ENCODE results near the gene FLNC.

FLNC gene

DNA sequence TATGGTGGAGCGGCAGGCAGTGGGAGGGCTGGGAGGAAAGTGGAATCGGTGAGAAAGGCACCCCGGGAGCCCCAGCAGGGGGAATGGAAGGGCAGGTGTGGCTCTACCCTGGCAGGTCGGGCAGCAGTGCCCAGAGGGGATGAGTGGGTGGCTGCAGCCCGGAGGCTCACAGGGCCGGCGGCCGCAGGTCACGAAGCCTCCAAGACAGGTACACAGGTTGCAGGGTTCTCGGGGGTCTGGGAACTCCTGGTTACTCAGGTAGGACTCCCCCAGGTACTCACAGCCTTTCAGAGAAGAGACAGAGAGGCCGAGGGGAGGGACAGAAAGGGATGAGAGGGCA lies 58.5 kb downstream of the FLNC start:
- in situ Hi-C loops (cut with HindIII; ENCODE audit: low sequenced_read_pairs): no loop called here

DNA sequence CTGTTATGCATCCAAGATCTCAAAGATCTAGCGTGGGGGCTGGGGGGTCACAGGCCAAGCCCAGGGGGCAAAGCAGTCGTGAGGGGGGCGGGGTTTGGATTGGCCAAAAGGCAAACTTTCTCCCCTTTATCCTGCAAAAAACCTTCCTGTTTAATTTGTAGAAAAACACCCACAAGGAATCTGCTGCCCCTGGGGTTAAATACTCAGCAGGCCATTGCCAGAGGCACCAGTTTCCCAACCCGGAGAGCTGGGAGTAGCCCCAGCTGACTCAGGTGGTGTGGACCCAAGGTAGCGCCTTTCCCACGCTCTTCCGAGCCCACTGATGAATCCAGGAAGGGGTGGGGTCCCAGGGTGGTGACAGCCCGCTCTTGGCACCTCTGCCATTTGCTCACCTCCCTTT lies 58.9 kb downstream of the FLNC start:
- in situ Hi-C loops (cut with HindIII; ENCODE audit: low sequenced_read_pairs): no loop called here

DNA sequence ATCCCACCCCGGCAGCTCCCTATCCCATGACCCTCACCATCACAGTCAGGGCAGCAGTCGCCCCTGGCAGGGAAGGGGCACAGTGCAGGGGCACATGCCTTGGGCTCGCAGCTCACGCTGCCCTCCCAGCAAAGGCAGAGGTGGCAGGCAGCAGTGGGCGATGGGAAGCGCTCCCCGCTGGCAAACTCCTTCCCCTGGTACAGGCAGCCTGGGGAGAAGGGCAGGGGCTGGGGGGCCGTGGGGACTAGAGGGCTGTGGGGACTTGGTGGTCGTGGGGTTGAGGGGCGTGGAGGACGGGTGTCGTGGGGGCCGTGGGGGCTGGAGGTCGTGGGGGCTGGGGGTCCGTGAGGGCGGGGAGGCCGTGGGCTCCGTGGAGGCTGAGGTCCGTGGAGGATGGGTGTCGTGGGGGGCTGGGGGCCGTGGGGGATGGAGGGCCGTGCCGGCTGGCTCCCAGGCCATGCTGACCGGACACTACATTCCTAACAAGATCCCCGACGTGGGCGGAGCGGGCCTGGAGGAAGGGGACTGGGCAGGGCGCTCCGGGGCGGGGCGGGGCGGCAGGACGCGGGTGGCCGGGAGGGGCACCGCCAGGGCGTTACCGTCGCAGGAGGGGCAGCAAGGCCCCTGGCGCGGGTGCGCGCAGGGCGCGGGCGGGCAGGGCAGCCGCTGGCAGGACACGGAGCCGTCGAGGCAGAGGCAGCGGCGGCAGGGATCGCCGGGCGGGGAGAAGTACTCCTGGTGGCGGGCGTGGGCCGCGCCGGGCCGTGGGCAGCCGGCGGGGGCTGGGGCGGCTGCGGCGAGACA lies 60.3 kb downstream of the FLNC start:
- in situ Hi-C loops (cut with HindIII; ENCODE audit: low sequenced_read_pairs): no loop called here

DNA sequence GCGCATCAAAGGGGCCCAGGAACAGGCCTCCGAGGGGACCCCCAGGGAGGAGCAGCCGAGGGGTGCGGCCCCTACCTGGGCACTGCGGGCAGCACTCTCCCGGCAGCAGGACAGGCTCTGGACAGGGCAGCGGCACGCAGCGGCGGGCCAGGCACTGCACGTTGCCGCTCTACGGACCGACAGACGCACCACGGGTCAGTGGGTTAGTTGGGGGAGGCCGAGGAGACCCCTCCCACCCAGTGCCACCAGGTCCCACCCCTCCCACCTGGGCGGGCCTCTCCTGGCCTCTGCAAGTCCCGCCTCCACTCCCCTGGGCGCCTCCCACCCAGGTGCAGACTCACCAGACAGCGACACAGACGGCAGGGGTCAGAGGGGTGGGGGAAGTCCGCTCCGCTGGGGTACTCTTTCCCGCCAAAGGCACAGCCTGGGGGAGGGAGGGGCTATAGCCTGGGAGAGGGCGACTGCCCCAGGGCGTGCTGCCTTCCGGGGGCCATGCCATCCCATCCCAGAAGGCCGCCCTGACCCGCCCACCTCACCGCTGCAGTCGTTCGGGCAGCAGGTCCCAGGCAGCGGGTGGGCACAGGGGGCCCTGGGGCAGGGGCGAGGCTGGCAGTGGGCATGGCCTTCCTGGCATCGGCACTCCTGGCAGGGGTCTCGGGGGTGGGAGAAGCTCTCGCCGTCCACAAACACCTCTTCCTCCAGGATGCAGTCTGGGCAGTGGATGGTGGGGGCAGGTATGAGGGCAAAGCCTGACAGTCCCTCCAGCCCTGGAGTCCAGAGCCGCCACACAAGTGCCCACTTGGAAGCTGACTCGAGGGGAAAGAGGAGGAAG lies 61.1 kb downstream of the FLNC start:
- in situ Hi-C loops (cut with HindIII; ENCODE audit: low sequenced_read_pairs): no loop called here

DNA sequence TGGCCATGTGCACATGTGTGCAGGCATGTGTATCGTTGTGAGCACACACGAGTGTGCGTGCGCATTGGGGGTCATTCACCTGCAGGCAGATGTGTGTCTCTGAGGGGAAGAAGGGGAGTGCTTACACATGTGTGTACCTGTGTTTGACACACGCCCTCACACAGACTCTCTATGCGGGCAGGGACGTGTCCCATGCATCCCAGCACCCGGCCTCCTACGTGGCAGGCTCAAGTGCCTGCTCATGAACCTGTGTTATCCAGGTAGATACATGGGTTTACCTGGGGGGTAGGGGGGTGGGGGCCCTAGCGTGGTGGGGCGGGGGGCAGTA lies 61.7 kb downstream of the FLNC start:
- in situ Hi-C loops (cut with HindIII; ENCODE audit: low sequenced_read_pairs): no loop called here

DNA sequence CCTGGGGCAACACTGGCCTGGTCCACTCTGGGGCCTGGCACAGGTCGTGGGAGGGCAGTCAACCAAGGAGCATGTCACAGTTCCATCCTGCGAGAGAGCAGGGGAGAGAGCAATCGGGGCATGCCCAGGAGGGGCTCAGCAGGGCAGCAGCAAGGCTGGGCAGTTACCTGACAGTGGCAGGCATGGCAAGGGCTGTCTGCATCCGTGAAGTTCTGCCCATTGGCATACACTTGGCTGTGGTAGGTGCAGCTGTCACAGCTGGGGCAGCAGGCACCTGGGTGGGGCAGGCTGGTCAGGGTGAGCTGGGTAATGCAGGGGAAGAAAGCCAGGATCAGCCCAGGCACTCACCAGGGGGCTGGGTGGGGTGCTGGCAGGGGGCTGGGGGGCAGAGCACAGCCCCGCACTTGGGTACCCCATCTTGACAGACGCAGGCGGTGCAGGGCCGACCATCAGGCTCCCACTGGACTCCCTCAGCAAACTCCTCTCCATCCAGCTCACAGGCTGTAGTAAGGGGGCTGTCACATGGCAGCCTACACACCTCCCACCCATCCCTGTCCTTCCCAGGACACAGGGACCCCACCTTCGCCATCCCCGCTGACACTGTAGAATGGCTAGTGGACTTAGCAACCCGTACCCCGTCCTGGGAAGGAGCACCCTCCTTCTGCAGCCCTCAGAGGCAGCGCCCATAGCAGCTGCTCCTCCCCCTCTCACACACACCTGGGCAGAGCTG lies 62.5 kb downstream of the FLNC start:
- in situ Hi-C loops (cut with HindIII; ENCODE audit: low sequenced_read_pairs): no loop called here

DNA sequence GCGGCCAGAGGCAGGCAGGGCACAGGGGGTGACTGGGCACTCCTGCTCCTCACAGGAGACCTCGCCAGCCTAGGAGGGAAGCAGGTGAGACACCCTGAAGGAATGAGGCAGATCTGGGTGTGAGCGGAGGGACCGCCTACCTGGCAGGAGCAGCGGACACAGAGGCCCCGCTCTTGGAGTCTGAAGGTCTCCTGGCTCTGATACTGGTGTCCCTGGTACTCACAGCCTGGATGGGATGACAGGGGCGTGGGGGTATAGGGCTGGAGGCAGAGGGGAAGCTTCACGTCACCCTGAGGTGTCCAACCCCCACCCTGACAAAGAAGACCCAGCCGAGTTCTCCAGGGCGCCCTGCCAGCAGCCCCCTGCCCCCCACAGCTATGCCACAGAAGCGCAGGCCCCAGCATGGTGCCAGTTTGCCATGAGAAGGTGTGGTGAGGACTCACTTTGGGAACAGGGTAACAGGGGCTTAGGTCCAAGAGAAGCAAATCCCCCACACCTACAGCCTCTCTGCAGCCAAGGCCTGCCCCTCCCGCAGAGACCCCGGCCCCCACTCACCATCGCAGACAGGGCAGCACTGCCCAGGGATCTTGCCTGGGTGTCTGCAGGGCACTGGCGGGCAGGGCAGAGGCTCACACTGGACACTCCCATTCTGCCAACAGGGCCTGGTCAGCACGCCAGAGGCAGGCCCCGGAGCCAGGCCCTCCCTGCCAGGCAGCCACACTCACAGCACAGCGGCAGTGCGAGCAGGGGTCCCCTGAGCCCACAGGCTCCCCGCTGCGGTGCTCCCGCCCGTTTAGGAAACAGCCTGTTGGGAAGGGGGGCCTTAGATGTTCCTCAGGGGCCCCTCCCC lies 63.3 kb downstream of the FLNC start:
- in situ Hi-C loops (cut with HindIII; ENCODE audit: low sequenced_read_pairs): no loop called here

DNA sequence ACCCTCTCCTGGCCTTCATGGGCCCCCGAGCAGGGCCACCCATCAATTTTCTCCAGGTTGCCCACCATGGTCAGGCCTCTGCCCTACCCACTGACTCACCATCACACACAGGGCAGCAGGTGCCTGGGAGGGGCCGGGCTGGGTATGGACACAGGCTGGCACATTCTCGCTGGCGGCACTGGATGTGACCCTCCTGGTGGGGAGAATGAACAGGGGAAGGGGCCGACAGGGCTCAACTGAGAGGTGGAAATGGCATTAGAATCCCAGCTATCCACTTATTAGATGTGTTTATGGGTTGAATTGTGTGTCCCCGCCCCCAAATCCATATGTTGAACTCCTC lies 63.9 kb downstream of the FLNC start:
- in situ Hi-C loops (cut with HindIII; ENCODE audit: low sequenced_read_pairs): no loop called here

DNA sequence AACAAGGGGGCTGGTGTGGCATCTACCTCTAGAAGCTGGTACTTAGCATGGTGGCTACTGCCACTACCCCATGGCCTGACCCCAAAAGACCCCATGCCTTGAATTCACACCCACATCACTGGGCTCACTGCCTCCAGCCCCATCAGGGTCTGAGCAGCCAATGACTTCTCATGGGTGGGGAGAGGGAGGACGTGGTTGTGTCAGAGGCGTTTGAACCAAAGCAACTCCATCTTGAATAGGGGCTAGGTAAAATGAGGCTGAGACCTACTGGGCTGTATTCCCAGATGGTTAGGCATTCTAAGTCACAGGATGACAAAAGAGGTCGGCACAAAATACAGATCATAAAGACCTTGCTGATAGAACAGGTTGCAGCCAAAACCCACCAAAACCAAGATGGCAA lies 65.1 kb downstream of the FLNC start:
- in situ Hi-C loops (cut with HindIII; ENCODE audit: low sequenced_read_pairs): no loop called here

DNA sequence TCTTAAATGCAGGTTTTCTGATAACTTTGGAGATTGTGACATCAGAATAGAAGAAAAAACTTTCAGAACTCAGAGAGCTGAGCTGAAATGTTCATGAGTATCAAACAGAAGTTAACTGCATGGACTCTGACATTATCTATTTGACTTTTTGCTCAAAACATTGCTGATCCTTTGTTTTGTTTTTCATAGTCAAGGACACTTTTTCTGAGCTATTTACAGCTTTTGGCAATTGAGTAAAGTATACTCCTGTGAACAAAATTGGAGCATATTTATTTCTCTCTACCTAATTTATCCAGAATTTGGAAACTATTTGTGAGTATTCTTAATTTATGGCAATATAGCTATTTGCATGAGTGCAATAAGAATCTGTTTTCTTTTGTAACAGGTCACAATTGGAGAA lies 69.2 kb downstream of the FLNC start:
- in situ Hi-C loops (cut with HindIII; ENCODE audit: low sequenced_read_pairs): no loop called here

DNA sequence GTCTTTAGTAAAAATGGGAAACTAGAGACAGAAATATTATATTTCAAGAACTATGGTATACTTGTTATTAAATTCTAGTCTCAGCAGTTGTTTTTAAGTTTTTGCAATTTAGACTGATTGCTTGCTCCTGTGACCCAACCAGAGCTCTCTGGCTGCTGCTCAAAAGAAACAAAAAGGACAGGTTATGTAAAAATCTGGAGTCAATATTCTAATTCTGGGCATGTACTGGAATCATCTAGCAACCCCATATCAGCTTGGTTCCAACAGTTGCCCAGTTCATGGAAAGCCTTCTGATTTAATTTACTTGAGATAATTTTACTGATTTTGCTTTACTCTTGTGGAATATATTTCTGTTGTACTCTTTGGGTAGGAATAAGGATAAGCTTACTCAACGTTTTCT lies 70.0 kb downstream of the FLNC start:
- in situ Hi-C loops (cut with HindIII; ENCODE audit: low sequenced_read_pairs): no loop called here

DNA sequence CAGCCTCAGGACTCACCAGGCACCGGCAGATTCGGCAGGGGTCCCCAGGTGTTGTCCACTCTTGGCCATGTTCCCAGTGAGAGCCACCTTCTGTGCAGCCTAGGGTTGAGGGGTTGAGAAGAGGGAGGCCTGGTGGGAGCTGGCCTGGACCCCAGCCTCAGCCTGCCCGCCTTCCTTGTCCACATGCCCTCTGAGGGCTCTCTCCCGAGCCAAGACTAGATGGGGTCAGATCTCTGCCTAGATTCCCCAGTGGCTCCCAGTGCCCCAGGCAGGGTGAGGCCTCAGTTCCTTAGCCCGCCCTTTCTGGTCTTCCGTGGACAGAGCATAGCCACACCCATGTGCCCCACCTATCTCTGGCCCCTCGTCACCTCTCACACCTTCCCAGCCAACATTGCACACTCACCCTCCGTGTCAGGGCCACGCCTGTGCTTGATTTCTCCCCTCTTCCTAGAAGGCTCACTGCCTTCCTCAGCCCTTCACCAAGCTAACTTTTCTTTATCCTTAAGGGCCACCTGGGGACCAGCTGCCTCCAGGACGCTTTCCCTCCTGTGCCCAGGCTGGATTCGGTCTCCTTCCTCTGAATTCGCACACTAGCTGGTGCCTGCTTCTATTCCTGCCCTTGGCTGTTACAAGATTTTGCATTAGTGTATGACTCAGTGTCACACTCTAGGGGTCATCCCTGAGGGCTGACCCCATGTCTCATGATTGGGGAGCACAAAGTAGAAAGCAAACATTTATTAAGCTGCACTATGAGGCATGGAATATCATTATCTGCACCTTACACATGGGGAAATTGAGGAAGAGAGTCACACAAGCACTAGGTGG lies 72.8 kb downstream of the FLNC start:
- in situ Hi-C loops (cut with HindIII; ENCODE audit: low sequenced_read_pairs): no loop called here

DNA sequence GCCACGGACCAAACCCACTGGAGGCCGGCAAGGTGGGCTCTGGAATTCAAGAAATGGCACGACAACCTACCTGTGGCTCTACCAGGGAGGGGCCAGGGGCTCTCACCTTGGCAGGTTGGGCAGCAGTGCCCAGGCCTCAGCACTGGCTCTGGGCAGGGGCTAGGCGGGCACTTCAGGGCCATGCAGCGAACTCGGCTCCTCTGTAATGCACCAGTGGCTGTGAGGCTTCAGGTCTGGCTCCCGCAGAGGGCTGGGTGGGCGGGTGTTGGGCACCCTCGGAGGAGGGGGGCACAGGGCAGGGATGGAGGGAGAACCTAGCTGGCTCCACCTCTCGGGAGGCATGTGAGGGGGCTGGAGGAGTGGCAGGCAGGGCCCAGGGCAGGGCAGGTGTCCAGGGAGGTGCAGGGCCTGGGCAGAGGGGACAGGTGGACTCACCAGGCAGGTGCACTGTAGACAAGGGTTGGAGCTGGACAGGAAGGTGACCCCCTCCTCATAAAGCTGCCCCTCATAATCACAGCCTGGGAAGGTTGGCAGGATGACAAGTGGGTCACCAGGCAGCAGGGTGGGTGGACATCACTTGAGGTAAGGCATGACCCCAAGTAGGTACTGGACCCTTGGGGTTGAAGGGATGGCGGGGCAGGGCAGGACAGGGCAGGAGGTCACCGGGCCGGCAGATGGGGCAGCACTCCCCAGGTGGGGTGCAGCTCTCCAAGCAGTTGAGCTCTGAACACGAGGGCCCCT lies 73.6 kb downstream of the FLNC start:
- in situ Hi-C loops (cut with HindIII; ENCODE audit: low sequenced_read_pairs): no loop called here

DNA sequence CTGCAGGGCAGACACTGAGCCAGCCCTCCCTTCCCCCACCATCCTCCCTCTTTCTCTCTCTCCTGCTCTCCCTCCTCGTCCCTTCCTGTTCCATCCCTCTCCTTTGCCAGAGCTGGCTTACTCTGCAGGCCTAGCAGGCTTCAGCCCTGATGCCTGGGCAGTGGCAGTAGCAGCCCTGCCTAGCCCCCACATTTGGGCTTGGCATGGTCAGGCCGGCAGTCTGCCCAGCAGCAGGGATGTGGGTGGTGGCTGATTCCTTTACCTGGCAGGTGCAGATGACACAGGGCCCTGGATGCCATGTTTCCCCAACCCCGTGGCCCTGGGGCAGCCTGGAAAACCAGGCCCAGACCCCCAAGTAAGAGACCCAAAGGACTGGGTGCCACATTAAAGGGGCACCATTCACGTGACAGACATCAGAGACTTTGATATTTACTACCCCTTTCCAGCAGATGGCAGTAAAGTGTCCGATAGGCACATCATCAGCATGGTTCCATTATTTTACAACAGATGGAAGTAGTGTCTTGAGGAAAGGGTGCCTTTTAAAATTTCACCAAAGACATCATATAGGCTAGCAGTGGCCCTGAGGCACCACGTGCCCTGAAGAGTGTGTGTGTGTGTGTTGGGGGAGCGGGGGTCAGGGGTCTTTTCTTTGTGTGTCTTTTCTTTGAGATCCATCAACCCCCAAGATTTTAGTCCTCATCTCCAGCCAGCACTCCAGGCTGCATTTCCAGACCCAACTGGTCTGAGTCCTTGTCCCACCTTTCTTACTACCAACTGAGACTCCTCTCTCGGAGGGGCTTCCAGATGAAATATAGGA lies 74.4 kb downstream of the FLNC start:
- in situ Hi-C loops (cut with HindIII; ENCODE audit: low sequenced_read_pairs): no loop called here

DNA sequence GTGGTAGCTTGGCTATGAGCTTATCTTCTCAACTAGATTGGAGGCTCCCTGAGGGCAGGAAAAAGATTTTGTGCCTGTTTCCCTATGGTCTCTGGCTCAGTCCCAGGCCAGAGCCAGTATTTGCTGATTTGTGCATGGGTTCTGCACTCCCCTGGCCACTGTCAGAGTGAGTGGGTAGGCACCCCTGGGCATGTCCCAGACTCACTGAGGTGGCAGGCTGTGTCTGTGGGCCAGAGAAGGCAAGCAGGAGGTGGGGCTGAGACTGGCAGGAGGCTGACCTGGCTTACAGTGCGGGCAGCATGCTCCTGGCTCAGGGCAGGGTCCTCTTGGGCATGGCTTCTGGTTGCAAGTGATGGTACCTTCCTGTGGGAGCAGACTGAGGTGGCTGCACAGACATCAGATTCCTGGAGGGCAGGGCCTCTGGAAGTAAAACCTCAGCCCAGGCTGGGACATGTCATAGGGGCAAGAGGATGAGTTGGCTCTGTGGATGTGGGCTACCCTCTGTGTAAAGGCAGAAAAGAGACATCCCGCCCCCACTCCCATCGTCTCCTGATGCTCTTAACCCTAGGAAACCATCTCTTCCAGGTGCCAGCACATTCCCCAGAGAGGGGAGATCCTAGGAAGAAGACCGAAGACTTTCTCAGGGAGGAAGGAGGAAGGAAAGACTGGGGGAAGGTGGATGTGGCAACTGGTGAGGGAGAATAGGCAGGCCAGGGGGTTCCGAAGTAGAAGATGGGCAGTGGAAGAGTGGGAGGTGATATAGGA lies 76.0 kb downstream of the FLNC start:
- in situ Hi-C loops (cut with HindIII; ENCODE audit: low sequenced_read_pairs): no loop called here

DNA sequence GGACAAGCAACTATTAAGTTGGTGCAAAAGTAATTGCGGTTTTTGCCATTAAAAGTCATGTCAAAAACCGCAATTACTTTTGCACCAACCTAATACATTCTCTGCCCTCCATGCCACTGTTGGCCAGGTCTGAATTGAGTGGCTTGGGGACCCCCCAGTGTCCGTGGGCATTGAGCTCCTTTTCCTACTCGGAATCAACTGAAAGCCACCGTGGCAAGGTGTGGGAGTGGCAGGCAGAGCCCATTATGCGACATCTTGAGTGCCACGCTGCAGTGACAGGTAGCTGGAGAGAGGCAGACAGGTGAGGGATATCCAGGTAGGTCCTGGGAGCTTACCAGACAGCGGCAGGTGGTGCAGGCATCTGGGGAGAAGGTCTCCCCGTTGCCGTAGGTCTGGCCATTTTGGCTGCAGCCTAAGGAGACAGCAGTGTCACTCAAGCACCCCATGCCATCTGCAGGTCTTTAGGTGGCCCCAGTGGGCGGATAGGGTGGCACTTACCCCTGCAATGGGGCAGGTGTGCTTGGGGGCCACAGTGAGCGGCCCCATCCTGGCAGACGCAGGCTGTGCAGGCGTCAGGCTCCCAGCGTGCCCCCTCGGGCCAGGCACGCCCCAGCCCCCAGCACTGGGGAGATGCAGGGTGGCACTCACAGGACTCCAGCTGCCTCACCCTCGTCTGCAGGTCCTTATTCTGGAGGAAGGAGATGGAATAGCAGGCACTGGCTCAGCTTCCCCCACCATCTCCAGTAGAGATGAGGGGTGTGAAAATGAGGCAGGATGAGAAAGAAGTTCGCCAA lies 76.8 kb downstream of the FLNC start:
- in situ Hi-C loops (cut with HindIII; ENCODE audit: low sequenced_read_pairs): no loop called here

Data from DLD1 (cell line).